ENCODE measurements around the gene PFKFB2.
A peak's percentile ranks its signal among the peaks of the same experiment; 100 is the strongest.

PFKFB2 gene

DNA sequence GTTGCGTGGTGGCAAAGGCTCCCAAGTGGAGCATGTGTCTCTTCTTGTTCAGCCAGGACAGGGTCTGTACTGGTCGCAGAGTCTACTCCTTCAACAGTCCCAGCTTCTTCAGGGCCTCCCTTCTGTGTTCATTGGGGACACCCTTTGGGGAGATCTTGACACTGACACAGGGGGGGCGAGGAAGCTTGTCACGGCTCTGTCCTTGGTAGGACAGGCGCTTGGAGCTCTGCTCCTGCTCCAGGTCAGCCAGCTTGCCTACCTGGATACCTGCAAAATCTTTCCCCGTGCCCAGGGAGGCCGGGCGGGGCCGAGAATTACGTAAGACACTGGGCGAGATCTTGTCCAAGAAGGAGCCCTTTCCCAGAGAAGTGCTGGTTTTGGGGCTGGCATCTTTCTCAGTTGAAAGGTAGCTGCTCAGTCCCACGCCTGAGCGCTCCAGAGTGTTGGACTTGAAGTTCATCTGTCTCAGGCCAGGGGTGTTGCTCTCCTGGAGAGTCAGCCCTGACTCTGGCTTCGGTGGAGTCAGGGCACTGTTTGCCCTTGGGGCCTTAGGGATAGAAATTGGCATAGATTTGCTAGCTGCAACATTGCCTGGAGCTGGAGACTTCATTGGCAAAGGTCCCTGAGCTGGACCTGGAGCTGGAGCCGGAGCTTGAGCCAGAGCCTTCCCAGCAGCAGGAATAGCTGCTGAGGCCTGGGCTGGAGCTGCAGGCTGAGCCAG, 31.0 kb upstream of the PFKFB2 start:
- H3K36me3 ChIP-seq (ENCODE audit: control insufficient read depth in 2 of 2, insufficient read depth in 1 of 2, low read length in 2 of 2): no peaks in the 10 kb centered on the region
- H3K27ac ChIP-seq (ENCODE audit: extremely low read depth, low read depth, low read length): no peak overlapping the region
- no peaks in the 10 kb centered on the region for H3K4me1 ChIP-seq (ENCODE audit: control insufficient read depth, insufficient read depth, low read length)
- no peak overlapping the region for H3K4me3 ChIP-seq (ENCODE audit: low read depth, low read length)
- ChIA-PET CTCF (interaction anchor here (0.6 to 1.6 kb wide), 4 partner anchors 10 to 295 kb away, joined by 3 to 6 read pairs (median 4); no protein-coding TSS in a partner anchor), POLR2A (no interaction called here)
- TF ChIP-seq, protein P1, sequence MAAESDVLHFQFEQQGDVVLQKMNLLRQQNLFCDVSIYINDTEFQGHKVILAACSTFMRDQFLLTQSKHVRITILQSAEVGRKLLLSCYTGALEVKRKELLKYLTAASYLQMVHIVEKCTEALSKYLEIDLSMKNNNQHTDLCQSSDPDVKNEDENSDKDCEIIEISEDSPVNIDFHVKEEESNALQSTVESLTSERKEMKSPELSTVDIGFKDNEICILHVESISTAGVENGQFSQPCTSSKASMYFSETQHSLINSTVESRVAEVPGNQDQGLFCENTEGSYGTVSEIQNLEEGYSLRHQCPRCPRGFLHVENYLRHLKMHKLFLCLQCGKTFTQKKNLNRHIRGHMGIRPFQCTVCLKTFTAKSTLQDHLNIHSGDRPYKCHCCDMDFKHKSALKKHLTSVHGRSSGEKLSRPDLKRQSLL (tag by site-specific recombination; IDR thresholded peaks at IDR 0.05): peak; percentile 66; the same call in 1 of the 2 replicates
- no peak for TF ChIP-seq ZNF221 (tag by site-specific recombination; IDR thresholded peaks at IDR 0.05; ENCODE audit: borderline replicate concordance)
- H3K9me3 ChIP-seq (ENCODE audit: control insufficient read depth, insufficient read depth, low read depth, low read length): no peaks in the 10 kb centered on the region

DNA sequence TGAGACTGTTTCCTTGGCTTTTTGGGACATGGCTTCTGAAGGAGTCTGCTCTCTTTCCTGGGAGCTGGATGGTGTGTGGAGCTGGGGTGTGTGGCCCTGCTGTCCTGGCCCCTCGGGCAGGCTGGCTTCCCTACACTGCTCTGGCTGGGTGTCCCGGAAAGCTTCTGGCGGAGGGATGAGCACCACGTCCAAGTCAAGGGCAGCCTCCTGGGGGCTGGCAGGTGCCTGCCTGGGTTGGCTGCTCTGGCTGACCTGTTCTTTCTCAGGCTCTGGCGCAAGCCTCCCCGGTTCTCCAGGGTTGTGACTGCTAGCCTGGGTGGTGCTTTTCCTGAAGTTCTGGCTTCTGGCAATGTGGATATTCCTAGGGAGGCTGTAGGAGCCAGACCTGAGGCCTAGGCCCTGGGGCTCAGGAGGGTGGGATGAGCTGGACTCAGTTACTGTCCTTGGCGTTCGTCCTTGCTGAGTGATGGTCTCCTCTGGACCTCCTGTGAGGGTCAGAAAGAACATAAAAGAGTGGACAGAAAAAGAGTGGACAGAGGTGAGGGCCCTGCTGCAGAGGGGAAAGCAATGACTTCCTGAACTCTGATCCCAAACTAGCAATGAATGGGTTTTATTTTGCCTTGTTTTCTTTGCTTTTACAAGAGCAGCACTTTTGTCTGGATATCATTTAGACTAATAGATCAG, 29.9 kb upstream of the PFKFB2 start:
- no peak overlapping the region for H3K27ac ChIP-seq (ENCODE audit: extremely low read depth, low read depth, low read length)
- H3K4me3 ChIP-seq (ENCODE audit: low read depth, low read length): no peak overlapping the region
- H3K4me1 ChIP-seq (ENCODE audit: control insufficient read depth, insufficient read depth, low read length): no peaks in the 10 kb centered on the region
- ChIA-PET CTCF (interaction anchor here (0.6 kb wide), 1 partner anchor 11 kb away, joined by 3 read pairs; no protein-coding TSS in a partner anchor), POLR2A (no interaction called here)
- no peaks in the 10 kb centered on the region for H3K36me3 ChIP-seq (ENCODE audit: control insufficient read depth in 2 of 2, insufficient read depth in 1 of 2, low read length in 2 of 2)
- no peaks in the 10 kb centered on the region for H3K9me3 ChIP-seq (ENCODE audit: control insufficient read depth, insufficient read depth, low read depth, low read length)
- TF ChIP-seq ZNF311 (tag by site-specific recombination; IDR thresholded peaks at IDR 0.05; ENCODE audit: borderline replicate concordance): no peak
- no peak for TF ChIP-seq ZNF654 (tag by site-specific recombination; IDR thresholded peaks at IDR 0.05; ENCODE audit: low read depth)
- no peak for TF ChIP-seq ZNF596 (tag by site-specific recombination; IDR thresholded peaks at IDR 0.05)
- TF ChIP-seq ZNF621 (tag by site-specific recombination; IDR thresholded peaks at IDR 0.05): no peak
- no peak for TF ChIP-seq ZNF133 (tag by site-specific recombination; IDR thresholded peaks at IDR 0.05)
- no peak for TF ChIP-seq ZNF561 (tag by site-specific recombination; IDR thresholded peaks at IDR 0.05; ENCODE audit: borderline replicate concordance)
- no peak for TF ChIP-seq ZNF202 (tag by site-specific recombination; IDR thresholded peaks at IDR 0.05; ENCODE audit: borderline replicate concordance)
- TF ChIP-seq, protein P2, sequence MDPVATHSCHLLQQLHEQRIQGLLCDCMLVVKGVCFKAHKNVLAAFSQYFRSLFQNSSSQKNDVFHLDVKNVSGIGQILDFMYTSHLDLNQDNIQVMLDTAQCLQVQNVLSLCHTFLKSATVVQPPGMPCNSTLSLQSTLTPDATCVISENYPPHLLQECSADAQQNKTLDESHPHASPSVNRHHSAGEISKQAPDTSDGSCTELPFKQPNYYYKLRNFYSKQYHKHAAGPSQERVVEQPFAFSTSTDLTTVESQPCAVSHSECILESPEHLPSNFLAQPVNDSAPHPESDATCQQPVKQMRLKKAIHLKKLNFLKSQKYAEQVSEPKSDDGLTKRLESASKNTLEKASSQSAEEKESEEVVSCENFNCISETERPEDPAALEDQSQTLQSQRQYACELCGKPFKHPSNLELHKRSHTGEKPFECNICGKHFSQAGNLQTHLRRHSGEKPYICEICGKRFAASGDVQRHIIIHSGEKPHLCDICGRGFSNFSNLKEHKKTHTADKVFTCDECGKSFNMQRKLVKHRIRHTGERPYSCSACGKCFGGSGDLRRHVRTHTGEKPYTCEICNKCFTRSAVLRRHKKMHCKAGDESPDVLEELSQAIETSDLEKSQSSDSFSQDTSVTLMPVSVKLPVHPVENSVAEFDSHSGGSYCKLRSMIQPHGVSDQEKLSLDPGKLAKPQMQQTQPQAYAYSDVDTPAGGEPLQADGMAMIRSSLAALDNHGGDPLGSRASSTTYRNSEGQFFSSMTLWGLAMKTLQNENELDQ (tag by site-specific recombination; IDR thresholded peaks at IDR 0.05; ENCODE audit: low read depth): no peak
- TF ChIP-seq, protein P1 (tag by site-specific recombination; IDR thresholded peaks at IDR 0.05): no peak
- no peak for TF ChIP-seq ZNF530 (tag by site-specific recombination; IDR thresholded peaks at IDR 0.05; ENCODE audit: low read depth)
- no peak for TF ChIP-seq ZNF292 (tag by site-specific recombination; IDR thresholded peaks at IDR 0.05; ENCODE audit: borderline replicate concordance, low read depth)
- no peak for TF ChIP-seq ZNF623 (tag by site-specific recombination; IDR thresholded peaks at IDR 0.05)
- TF ChIP-seq, protein P3, sequence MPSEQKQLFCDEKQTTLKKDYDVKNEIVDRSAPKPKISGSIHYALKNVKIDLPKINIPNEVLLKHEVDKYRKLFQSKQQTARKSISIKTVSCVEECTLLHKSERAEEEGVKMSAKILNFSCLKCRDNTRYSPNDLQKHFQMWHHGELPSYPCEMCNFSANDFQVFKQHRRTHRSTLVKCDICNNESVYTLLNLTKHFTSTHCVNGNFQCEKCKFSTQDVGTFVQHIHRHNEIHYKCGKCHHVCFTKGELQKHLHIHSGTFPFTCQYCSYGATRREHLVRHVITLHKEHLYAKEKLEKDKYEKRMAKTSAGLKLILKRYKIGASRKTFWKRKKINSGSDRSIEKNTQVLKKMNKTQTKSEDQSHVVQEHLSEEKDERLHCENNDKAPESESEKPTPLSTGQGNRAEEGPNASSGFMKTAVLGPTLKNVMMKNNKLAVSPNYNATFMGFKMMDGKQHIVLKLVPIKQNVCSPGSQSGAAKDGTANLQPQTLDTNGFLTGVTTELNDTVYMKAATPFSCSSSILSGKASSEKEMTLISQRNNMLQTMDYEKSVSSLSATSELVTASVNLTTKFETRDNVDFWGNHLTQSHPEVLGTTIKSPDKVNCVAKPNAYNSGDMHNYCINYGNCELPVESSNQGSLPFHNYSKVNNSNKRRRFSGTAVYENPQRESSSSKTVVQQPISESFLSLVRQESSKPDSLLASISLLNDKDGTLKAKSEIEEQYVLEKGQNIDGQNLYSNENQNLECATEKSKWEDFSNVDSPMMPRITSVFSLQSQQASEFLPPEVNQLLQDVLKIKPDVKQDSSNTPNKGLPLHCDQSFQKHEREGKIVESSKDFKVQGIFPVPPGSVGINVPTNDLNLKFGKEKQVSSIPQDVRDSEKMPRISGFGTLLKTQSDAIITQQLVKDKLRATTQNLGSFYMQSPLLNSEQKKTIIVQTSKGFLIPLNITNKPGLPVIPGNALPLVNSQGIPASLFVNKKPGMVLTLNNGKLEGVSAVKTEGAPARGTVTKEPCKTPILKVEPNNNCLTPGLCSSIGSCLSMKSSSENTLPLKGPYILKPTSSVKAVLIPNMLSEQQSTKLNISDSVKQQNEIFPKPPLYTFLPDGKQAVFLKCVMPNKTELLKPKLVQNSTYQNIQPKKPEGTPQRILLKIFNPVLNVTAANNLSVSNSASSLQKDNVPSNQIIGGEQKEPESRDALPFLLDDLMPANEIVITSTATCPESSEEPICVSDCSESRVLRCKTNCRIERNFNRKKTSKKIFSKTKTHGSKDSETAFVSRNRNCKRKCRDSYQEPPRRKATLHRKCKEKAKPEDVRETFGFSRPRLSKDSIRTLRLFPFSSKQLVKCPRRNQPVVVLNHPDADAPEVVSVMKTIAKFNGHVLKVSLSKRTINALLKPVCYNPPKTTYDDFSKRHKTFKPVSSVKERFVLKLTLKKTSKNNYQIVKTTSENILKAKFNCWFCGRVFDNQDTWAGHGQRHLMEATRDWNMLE (tag by site-specific recombination; conservative IDR thresholded peaks at IDR 0.05; ENCODE audit: low read depth): no peak
- TF ChIP-seq, protein P4, sequence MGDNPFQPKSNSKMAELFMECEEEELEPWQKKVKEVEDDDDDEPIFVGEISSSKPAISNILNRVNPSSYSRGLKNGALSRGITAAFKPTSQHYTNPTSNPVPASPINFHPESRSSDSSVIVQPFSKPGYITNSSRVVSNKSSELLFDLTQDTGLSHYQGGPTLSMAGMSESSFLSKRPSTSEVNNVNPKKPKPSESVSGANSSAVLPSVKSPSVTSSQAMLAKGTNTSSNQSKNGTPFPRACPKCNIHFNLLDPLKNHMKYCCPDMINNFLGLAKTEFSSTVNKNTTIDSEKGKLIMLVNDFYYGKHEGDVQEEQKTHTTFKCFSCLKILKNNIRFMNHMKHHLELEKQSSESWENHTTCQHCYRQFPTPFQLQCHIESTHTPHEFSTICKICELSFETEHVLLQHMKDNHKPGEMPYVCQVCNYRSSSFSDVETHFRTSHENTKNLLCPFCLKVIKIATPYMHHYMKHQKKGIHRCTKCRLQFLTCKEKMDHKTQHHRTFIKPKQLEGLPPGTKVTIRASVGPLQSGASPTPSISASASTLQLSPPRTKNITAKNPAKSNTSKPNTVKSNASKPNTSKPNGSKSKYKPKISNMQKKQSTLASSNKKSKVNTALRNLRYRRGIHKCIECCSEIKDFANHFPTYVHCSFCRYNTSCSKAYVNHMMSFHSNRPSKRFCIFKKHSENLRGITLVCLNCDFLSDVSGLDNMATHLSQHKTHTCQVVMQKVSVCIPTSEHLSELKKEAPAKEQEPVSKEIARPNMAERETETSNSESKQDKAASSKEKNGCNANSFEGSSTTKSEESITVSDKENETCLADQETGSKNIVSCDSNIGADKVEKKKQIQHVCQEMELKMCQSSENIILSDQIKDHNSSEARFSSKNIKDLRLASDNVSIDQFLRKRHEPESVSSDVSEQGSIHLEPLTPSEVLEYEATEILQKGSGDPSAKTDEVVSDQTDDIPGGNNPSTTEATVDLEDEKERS (tag by site-specific recombination; IDR thresholded peaks at IDR 0.05): no peak
- TF ChIP-seq SETDB1 (IDR thresholded peaks at IDR 0.05; ENCODE audit: insufficient read length, low read length): no peak
- TF ChIP-seq FEZF1 (tag by site-specific recombination; IDR thresholded peaks at IDR 0.05): no peak

Data from HEK293 (cell line).